ENCODE results near the gene ZNF718. TPM values are rescaled to one million over a fixed set of nuclear protein-coding genes. Genes with fewer than 3 reads are reported as not detected.

Gene ZNF718
- total and polyA plus RNA-seq, 2 of the 13 experiments (the other 11 are each of a cell fraction or from before 2014, with no cell fraction given), result not detected

GRCh38 chr4:116499-116898, 7.8 kb upstream of the ZNF718 start:
- H2AFZ ChIP-seq (ENCODE audit: low read length), result no peak overlapping the region
- in situ Hi-C loops (cut with HindIII; ENCODE audit: extremely low pct_ligation_motif_present, low pct_unique_long_range_greater_than_20kb) (no loop called here), intact Hi-C loops (cut with micrococcal nuclease; ENCODE audit: unreplicated experiment) (no loop called here)
- no peak for ATAC-seq
- POLR2A ChIA-PET, result no interaction called here
- FAIRE-seq, result no peak
- CTCF ChIA-PET (ENCODE audit: low intra/inter-chr PET ratio, low total read pairs), result no interaction called here
- 17% methylated on average over 1 of the region's 1 CpG for WGBS (ENCODE audit: low lambda C conversion rate)
- BruUV-seq (replicated peaks), result no TSS peak
- H3K36me3 ChIP-seq (replicated peaks in 1 of 2; ENCODE audit: control insufficient read depth in 1 of 2, insufficient read depth in 2 of 2, low read length in 2 of 2), result no peaks in the 10 kb centered on the region
- no peaks in the 10 kb centered on the region; a peak in 1 of 5 replicates for H3K27me3 ChIP-seq (ENCODE audit: control insufficient read depth in 1 of 2, insufficient read depth in 2 of 2, low read length in 2 of 2)
- H3K4me3 ChIP-seq (replicated peaks in 1 of 3; ENCODE audit: insufficient read depth in 1 of 3, low read depth in 2 of 3, low read length in 3 of 3), result no peak overlapping the region
- no peak overlapping the region for H3K9ac ChIP-seq (ENCODE audit: insufficient read depth, low read depth, low read length)
- H3K4me1 ChIP-seq (ENCODE audit: insufficient read depth, low read length), result no peaks in the 10 kb centered on the region
- H3K4me2 ChIP-seq (ENCODE audit: low read depth, low read length), result no peak overlapping the region
- H3K27ac ChIP-seq (ENCODE audit: extremely low read length, insufficient read depth, low read length), result no peak overlapping the region
- DNase-seq (ENCODE audit: low spot score), result no peak
- no peak for TF ChIP-seq THYN1 (CRISPR knock-in tag; IDR thresholded peaks at IDR 0.05; ENCODE audit: borderline replicate concordance, low read depth)
- TF ChIP-seq ZNF121 (CRISPR knock-in tag; IDR thresholded peaks at IDR 0.05), result no peak
- no peak for TF ChIP-seq ZNF703 (CRISPR knock-in tag; IDR thresholded peaks at IDR 0.05; ENCODE audit: borderline replicate concordance)
- H3K79me2 ChIP-seq (ENCODE audit: insufficient read depth, low read length), result no peaks in the 10 kb centered on the region
- no peaks in the 10 kb centered on the region for H4K20me1 ChIP-seq (ENCODE audit: insufficient read depth, low read length)
- peaks cover 95% of the 10 kb centered on the region for H3K9me3 ChIP-seq (ENCODE audit: low read length)

- H3K79me2 ChIP-seq (ENCODE audit: insufficient read depth, low read length), result no peaks in the 10 kb centered on the region
- no peak overlapping the region for H3K4me2 ChIP-seq (ENCODE audit: low read depth, low read length)
- no peaks in the 10 kb centered on the region for H4K20me1 ChIP-seq (ENCODE audit: insufficient read depth, low read length)
- no TSS peak for BruUV-seq (replicated peaks)
- 10% methylated on average over 3 of the region's 5 CpGs for WGBS (ENCODE audit: low lambda C conversion rate)
- ChIA-PET POLR2A (no interaction called here), CTCF (ENCODE audit: low intra/inter-chr PET ratio, low total read pairs) (no interaction called here)
- FAIRE-seq (no peak), DNase-seq (ENCODE audit: low spot score) (no peak), ATAC-seq (no peak)
- no peaks in the 10 kb centered on the region for H3K36me3 ChIP-seq (replicated peaks in 1 of 2; ENCODE audit: control insufficient read depth in 1 of 2, insufficient read depth in 2 of 2, low read length in 2 of 2)
- in situ Hi-C loops (cut with HindIII; ENCODE audit: extremely low pct_ligation_motif_present, low pct_unique_long_range_greater_than_20kb) (no loop called here), intact Hi-C loops (cut with micrococcal nuclease; ENCODE audit: unreplicated experiment) (no loop called here)
- H3K4me3 ChIP-seq (replicated peaks in 1 of 3; ENCODE audit: insufficient read depth in 1 of 3, low read depth in 2 of 3, low read length in 3 of 3), result no peak overlapping the region
- H3K9ac ChIP-seq (ENCODE audit: insufficient read depth, low read depth, low read length), result no peak overlapping the region
- H3K27ac ChIP-seq (ENCODE audit: extremely low read length, insufficient read depth, low read length), result no peak overlapping the region
- H3K27me3 ChIP-seq (ENCODE audit: control insufficient read depth in 1 of 2, insufficient read depth in 2 of 2, low read length in 2 of 2), result no peaks in the 10 kb centered on the region
- H3K9me3 ChIP-seq (ENCODE audit: low read length), result peaks cover 94% of the 10 kb centered on the region
- no peaks in the 10 kb centered on the region for H3K4me1 ChIP-seq (ENCODE audit: insufficient read depth, low read length)
- H2AFZ ChIP-seq (ENCODE audit: low read length), result no peak overlapping the region
- TF ChIP-seq GTF2F1 (IDR thresholded peaks at IDR 0.05; ENCODE audit: low read length), result no peak
- no peak for TF ChIP-seq ATF6 (CRISPR knock-in tag; conservative IDR thresholded peaks at IDR 0.05)
- TF ChIP-seq ZHX1 (CRISPR knock-in tag; IDR thresholded peaks at IDR 0.05; ENCODE audit: low read depth), result no peak
- no peak for TF ChIP-seq SRSF1 (optimal IDR thresholded peaks at IDR 0.05; ENCODE audit: low read depth, low read length)
- TF ChIP-seq ZBTB42 (CRISPR knock-in tag; IDR thresholded peaks at IDR 0.05), result no peak
- TF ChIP-seq NR2C2 (CRISPR knock-in tag; IDR thresholded peaks at IDR 0.05; ENCODE audit: borderline replicate concordance), result no peak
- TF ChIP-seq SNAPC5 (CRISPR knock-in tag; IDR thresholded peaks at IDR 0.05; ENCODE audit: borderline replicate concordance), result no peak
- TF ChIP-seq ZNF460 (CRISPR knock-in tag; IDR thresholded peaks at IDR 0.05; ENCODE audit: borderline replicate concordance), result no peak
- TF ChIP-seq ZNF878 (CRISPR knock-in tag; IDR thresholded peaks at IDR 0.05), result no peak
- TF ChIP-seq ZNF234 (CRISPR knock-in tag; conservative IDR thresholded peaks at IDR 0.05), result no peak
- no peak for TF ChIP-seq ZSCAN12 (CRISPR knock-in tag; IDR thresholded peaks at IDR 0.05)
- TF ChIP-seq ZNF816 (CRISPR knock-in tag; IDR thresholded peaks at IDR 0.05; ENCODE audit: borderline replicate concordance), result no peak
- TF ChIP-seq RFX5 (IDR thresholded peaks at IDR 0.05; ENCODE audit: low read depth, low read length), result no peak
Measured at GRCh38 chr4:120616-121015, 3.7 kb upstream of the ZNF718 start.
